NCI-H1092 treated with DMSO at 0.1 percent for 48 hours (cell line): ENCODE data around the gene SNX6.
A peak's percentile ranks its signal among the peaks of the same experiment; 100 is the strongest.
"Not testable (repeated sequence)": the region's sequence is repeated elsewhere in the genome, so short reads cannot be mapped to it uniquely, and the experiment has no call there.

Experiments
- DNase-seq: peaks from one replicate; lab custom pipeline; 2025; lab: John Stamatoyannopoulos, UW

SNX6 gene

DNA sequence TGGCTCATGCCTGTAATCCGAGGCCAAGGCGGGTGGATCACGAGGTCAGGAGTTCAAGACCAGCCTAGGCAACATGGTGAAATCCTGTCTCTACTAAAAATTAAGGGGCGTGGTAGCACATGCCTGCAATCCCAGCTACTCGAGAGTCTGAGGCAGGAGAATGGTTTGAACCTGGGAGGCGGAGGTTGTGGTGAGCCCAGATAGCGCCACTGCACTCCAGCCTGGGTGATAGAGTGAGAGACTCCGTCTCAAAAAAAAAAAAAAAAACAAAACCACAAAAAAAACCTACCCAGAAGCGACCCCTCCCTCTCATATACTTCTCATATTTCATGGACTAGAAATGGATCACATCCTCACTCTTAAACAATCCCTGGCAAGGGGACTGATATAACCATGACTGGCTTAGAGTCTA is 4.4 kb upstream of the SNX6 start:
- not testable (repeated sequence) for DNase-seq

- DNase-seq, result no peak
Observed at GRCh38 chr14:34633742-34634141, 3.8 kb upstream of the SNX6 start.

- no peak for DNase-seq
Observed at GRCh38 chr14:34632411-34632978, 2.5 kb upstream of the SNX6 start.

- DNase-seq, result peak; percentile 52
Observed at GRCh38 chr14:34629344-34629656, 648 bp downstream of the SNX6 start.

- no peak for DNase-seq
Observed at GRCh38 chr14:34628681-34629135, 1.2 kb downstream of the SNX6 start.

DNA sequence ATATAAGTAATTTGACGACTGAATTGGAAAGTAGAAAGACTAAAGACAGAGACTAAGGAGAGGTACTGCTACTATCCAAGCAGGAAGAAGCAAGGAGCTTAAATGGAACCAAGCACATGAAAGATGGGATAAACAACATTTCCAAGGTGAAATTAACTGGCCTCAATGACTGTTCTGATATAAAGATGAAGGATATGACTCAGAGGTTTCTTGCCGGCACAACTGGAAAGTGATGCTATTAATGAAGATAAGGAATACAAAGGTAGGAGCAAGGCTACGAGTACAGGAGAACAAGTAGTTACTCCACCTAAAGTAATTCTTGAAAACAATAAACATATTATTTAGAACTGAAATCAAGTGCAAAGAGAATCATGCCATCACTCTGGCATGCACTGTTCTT is 6.4 kb downstream of the SNX6 start:
- no peak for DNase-seq

DNA sequence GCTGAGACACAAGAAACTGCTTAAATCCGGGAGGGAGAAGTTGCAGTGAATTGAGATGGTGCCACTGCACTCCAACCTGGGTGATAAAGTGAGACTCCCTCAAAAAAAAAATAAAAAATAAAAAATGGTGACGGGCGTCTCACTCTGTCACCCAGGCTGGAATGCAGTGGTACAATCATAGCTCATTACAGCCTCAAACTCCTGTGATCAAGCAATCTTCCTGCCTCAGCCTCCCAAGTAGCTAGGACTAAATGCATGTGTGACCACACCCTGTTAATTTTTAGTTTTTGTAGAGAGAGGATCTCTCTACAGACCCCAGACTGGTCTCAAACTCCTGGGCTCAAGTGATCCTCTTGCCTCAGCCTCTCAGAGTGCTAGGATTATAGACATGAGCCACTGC is 9.1 kb downstream of the SNX6 start:
- DNase-seq, result no peak

GRCh38 chr14:34620115-34620514 is 9.8 kb downstream of the SNX6 start:
- no peak for DNase-seq

DNA sequence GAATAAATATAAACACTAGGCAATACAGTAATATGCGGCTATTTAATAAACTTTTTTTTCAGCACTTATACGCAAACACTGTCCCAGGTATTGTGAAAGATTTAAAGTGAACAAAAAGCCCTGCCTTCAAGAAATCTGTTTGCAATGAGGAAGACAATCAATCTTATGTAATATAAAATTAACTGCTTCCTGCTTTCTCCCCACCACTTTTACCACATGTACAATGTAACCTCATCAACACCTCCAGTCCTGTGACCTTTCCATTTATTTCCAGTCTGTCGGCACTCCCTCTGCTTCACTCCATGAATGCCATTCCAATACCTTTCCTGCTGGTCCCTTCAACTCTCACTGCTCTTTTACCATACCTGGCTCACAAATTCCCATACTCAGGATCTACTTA is 10.5 kb downstream of the SNX6 start:
- DNase-seq, result no peak

DNA sequence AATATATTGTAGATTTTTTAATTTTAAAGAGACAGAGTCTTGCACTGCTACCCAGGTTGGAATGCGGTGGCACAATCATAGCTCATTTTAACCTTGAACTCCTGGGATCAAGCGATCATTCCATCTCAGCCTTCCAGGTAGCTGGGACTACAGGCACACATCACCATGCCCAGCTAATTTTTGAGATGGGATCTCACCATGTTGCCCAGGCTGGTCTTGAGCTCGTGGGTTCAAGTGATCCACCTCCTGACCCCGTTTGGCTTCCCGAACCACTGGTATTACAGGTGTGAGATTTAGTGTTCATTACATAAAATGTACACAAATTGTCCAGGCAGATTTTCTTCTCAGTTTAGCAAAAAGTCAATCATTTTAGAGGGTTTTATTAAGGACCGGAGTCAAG is 13.6 kb downstream of the SNX6 start:
- DNase-seq, result no peak

GRCh38 chr14:34615507-34615906 is 14.4 kb downstream of the SNX6 start:
- DNase-seq, result no peak

GRCh38 chr14:34614638-34615037 is 15.3 kb downstream of the SNX6 start:
- DNase-seq, result no peak

GRCh38 chr14:34610101-34610500 is 19.8 kb downstream of the SNX6 start:
- no peak for DNase-seq

DNA sequence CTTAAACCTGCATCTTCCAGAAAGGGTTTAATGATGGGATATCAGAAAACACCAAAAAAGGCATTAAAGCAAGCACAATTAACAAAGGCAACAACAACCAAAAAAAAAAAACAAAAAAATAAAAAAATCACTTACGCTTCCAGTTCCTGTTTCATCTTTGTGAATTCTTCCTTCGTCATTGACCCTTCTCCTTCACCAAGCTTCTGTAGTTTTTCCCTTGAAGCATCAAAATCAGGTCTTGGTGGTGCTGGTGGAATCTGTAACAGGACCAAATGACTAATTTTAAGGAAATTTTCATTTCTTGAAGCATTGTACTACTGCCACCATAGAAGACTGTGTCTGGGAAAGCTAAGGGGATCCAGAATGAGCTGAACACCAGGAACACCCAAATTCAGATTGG is 24.5 kb downstream of the SNX6 start:
- no peak for DNase-seq

GRCh38 chr14:34604995-34605394 is 25.0 kb downstream of the SNX6 start:
- DNase-seq, result no peak

DNA sequence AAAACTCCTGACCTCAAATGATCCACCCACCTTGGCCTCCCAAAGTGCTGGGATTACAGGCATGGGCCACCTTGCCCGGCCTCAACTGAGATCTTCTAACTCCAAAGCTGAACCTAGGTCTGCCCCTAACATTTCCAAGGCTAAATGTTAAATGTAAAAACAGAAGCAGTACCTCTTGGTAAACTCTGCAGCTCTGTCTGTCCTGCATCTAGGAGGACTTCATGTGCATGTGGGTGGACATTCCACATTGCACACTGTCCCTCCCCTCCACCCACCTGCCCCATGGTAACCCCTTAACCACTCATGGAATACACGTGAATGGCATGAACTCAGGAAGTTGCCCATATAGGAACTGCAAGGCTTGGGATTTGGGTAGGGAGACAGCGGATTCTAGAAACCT is 33.1 kb downstream of the SNX6 start:
- no peak for DNase-seq

DNA sequence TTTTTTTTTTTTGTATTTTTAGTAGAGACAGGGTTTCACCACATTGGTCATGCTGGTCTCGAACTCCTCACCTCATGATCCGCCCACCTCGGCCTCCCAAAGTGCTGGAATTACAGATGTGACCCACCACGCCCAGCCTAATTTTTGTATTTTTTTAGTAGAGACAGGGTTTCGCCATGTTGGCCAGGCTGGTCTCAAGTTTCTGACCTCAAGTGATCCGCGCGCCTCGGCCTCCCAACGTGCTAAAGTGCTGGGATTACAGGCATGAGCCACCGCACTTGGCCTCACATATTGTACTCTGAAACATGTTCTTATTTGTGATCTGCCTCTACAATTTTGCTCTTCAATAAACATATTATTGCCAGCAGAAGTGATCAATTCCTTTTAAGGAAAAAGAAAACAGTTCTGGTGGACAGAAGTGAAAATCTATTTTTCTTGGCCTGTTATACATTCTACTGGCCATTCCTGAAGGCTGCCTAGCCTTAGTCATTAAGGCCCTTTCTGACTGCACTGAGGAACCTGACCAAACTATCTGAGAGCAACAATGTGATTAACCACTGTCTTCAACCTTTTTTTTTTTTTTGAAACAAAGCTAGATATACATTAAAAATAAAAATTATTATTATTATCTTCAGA is 36.1 kb downstream of the SNX6 start:
- no peak for DNase-seq

DNA sequence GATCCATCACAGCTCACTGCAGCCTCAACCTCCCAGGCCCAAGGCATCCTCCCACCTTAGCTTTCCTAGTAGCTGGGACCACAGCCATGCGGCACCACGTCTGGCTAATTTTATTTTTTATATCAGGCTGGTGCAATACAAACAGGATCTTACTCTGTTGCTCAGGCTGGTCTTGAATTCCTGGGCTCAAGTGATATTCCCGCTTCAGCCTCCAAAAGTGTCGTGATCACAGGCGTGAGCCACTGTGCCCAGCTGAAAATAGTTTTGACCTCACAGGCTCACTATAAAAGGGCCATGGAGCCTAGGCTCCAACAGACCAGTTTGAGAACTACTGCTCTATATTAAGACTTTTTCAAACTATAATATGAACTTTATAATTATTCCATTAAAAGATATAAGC is 37.3 kb downstream of the SNX6 start:
- no peak for DNase-seq

- no peak for DNase-seq
Observed at GRCh38 chr14:34583525-34583924, 46.4 kb downstream of the SNX6 start.

GRCh38 chr14:34582117-34582680 is 47.7 kb downstream of the SNX6 start:
- DNase-seq, result no peak

DNA sequence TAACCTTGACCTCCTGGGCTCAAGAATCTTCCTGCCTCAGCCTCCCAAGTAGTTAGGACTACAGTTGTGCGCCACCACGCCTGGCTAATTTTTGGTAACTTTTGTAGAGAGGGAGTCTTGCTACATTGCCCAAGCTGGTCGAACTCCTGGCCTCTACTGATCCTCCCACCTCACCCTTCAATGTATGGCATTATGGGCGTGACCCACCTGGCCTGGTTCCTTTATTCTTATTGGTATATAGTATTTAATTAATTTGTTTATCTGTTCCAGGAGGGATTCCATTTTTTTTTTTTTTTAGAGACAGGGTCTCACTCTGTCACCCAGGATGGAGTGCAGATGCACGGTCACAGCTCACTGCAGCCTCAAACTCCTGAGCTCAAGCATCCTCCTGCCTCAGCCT is 49.6 kb downstream of the SNX6 start:
- DNase-seq, result no peak

DNA sequence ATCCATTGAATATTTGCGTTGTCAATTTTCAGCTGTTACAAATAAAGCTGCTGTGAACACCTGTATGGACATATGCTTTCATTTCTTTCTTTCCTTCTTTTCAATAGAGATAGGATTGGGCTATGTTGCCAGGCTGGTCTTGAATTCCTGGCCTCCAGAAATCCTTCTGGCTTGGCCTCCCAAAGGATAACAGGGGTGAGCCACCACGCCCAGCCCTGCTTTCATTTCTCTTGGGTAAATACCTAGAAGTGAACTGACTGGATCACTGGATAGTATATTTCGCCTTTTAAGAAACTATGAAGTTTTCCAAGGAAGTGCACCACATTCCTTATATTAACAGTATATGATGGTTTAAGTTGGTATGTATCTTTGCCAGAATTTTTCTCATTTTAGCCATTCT is 58.2 kb downstream of the SNX6 start:
- no peak for DNase-seq

DNA sequence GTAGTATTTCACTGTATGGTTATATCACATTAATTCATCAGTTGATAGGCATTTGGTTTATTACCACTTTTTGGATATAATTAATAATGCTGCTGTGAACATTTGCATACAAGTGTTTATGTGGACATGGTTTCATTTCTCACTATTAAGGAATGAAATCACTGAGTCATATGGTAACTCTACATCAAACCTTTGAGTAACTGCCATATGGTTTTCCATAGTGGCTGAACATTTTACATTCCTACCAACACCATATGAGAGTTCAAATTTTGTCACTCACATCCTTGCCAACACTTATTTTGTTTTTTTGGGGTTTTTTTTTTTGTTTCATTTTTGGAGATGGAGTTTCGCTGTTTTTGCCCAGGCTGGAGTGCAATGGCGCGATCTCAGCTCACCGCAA is 60.2 kb downstream of the SNX6 start:
- DNase-seq, result no peak

- no peak for DNase-seq
Observed at GRCh38 chr14:34568803-34569202, 61.1 kb downstream of the SNX6 start.
